GM19438 (cell line): ENCODE measurements around the gene FUZ.

ENCODE experiments used
- ATAC-seq: cut with Tn5 transposase; IDR thresholded peaks from one replicate; pipeline ENCODE4 v1.9.1; 2021; ENCODE audit warnings: low read depth; ENCODE audit not compliant: unreplicated experiment

FUZ gene

GRCh38 chr19:49807904-49808675, 5.0 kb downstream of the FUZ start:
- no peak for ATAC-seq

GRCh38 chr19:49807058-49807903, 5.8 kb downstream of the FUZ start:
- no peak for ATAC-seq

- ATAC-seq = no peak
Observed at GRCh38 chr19:49806620-49806959, 6.5 kb downstream of the FUZ start.

GRCh38 chr19:49805822-49806619, 7.1 kb downstream of the FUZ start:
- ATAC-seq = no peak

- no peak for ATAC-seq
Observed at GRCh38 chr19:49803529-49803856, 9.6 kb downstream of the FUZ start.

- ATAC-seq = no peak
Observed at GRCh38 chr19:49802836-49803528, 10.1 kb downstream of the FUZ start.

GRCh38 chr19:49801966-49802661, 11.0 kb downstream of the FUZ start:
- ATAC-seq = no peak

GRCh38 chr19:49801401-49801888, 11.6 kb downstream of the FUZ start:
- no peak for ATAC-seq

- ATAC-seq = no peak
Observed at GRCh38 chr19:49800771-49801170, 12.3 kb downstream of the FUZ start.

GRCh38 chr19:49799798-49800376, 13.2 kb downstream of the FUZ start:
- ATAC-seq = no peak

GRCh38 chr19:49799271-49799797, 13.8 kb downstream of the FUZ start:
- no peak for ATAC-seq

GRCh38 chr19:49798574-49798973, 14.5 kb downstream of the FUZ start:
- no peak for ATAC-seq

- no peak for ATAC-seq
Observed at GRCh38 chr19:49795615-49796014, 17.5 kb downstream of the FUZ start.

- ATAC-seq = no peak
Observed at GRCh38 chr19:49793561-49793840, 19.6 kb downstream of the FUZ start.

- no peak for ATAC-seq
Observed at GRCh38 chr19:49792829-49793560, 20.1 kb downstream of the FUZ start.

GRCh38 chr19:49791776-49792445, 21.2 kb downstream of the FUZ start:
- no peak for ATAC-seq

GRCh38 chr19:49790866-49791265, 22.2 kb downstream of the FUZ start:
- ATAC-seq = no peak

- ATAC-seq = no peak
Observed at GRCh38 chr19:49788857-49789256, 24.2 kb downstream of the FUZ start.
